Measurements from ENCODE around the gene SMURF2.

Gene SMURF2

DNA sequence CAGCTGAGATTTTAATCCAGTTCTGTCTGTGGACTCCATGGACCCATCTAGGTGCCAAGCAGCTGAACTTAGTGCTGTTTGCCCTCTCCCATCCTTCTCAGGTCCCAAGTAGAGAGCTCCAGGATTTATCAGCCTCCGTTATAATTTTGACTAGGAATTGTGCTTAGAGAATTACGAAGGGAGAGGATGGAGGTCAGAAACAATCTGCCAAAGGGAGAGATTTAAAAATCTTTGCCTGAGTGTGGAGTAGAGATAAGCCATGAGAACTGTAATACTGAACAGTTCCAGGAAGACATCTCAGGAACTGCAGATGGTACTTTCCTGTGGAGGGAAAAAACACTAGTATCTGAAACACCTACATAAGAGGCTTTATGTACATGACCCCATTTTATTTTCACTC, 128.3 kb downstream of the SMURF2 start:
- no peak for DNase-seq

DNA sequence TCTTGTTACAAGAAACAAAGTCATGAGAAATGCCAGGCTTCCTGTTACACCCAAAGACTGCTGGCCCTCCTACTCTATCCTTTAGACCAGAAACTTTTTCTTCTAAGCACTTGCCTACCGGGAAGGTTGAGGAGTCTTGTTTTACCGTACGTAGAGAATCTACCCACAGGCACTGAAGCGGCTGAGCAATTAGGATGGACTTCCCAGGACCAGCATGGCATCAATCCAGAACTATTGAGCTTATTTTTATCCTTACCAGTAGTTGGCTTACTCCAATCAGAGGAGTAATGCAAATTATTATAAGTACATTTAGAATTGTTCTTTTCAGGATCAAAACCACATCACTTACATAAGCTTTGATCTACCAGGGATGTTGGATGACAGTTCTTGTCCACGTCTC, 129.7 kb downstream of the SMURF2 start:
- no peak for DNase-seq

DNA sequence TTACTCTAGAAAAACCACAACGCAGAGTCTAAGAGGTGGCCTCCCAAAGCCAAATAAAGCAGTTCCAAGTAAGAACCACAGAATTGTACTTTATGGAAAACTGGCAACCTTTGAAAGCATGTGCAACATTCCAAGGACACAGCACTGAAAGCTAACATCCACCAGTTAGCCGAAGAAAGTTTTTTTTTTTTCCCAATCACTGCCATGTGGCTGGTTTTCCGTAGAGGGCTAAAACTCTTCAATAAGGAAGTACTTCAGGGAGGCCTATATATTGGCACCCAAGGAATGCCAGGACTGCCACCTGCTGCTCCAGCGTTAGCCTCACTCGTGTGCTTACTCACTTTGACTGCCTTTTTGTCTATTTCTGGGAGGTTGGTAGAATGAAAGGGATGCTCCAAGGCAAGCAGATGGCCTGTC, 130.1 kb downstream of the SMURF2 start:
- DNase-seq: peak; percentile 38

DNA sequence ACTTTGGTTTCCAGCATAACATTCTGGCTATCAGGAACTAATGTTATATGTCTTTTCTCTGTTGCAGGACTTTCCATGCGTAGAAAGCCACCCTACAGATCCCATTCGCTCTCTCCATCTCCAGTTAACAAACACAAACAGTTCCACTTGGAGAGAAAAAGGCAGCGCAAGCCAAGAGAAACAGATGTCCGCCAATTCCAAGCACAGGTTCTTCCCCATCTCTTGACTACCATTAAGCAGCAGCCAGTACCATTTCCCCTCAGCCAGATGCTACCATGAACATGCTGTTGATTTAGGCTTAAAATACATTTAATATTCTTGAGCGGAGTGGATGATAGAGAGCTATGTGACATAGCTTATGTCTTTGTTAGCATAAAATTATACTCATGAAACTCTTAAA, 132.9 kb downstream of the SMURF2 start:
- no peak for DNase-seq

DNA sequence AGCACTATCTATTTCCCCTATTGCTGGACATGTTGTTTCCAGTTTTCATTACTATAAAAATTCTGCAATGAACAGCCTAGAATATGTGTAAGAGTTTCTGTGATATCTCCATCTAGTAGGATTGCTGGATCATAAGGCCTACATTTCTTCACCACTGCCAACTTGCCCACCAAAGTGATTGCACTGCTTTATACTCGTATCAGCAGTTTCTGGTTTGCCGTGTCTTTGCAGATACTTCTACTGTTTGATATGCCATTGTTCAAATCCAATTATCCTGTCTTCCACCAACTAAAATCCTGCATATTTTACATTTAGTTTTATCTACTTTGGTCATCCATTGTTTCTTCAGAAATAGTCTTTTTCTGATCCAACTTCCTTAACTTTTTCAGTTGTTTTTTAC, 134.2 kb downstream of the SMURF2 start:
- no peak for DNase-seq

DNA sequence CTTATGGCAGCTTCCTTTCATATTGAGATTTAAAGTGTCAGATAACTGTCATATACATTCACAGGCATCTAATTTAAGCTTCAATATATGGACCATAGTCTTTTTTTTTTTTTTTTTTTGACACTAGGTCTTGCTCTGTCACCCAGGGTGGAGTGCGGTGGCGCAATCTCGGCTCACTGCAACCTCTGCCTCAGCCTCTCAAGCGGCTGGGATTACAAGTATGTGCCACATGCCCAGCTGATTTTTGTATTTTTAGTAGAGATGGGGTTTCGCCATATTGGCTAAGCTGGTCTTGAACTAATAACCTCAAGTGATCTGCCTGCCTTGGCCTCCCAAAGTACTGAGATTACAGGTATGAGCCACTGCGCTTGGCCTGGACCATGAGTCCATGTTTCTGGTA, 141.7 kb downstream of the SMURF2 start:
- no peak for DNase-seq

DNA sequence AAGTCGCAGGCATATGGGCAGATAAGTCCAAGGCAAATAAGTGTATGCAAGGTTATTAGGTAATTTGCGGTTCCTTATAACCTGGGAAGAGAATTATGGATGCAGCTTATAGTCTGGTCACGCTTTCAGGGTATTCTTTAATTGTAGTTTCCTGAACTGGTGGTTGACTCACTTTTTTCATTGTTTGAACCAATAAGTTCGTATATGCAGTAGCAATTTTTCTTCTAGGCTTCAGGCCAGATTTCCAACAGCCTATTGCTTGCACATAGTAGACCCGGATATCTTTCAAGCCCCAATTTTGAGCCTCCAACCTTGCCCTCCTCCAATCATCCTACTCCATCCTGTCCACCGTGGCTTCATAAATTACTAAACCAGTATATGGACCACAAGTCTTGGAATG, 142.5 kb downstream of the SMURF2 start:
- DNase-seq: no peak

DNA sequence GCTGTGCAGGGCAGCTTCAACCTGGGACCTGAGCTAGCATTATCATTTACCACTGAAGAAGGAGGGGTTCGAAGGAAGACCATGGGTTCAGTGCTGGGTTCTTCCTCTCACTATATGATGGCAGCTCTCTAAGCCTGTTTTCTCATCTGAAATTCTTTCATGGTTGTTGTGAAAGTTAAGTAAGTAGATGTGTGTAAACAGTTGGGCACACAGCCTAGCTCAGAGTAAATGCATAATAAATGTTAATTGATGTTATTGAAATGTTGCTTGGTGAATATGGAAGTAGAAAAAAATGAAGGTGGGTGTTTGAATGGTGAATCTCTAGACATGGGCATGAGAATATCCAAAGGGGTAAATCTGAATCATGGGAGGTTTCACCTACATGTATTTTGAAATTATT, 146.3 kb downstream of the SMURF2 start:
- DNase-seq: no peak

DNA sequence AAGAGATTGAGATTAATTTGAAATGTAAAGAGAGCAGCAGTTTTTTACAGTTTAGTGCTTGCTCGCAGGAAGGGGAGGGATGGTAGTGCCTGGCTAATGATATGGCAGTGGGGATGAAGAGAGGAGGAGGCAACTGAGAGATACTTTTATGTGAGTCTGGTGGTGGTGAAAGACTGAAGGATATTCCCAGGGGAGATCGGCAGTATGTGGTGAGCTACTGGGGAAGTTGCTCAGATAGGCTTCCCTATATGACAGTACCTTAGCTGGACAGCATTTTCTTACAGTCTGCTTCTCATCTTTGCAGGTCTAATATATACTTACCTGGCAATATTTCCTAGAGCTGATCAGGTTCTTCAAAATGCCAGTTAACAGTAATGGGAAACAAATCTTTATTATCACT, 146.7 kb downstream of the SMURF2 start:
- DNase-seq: no peak

DNA sequence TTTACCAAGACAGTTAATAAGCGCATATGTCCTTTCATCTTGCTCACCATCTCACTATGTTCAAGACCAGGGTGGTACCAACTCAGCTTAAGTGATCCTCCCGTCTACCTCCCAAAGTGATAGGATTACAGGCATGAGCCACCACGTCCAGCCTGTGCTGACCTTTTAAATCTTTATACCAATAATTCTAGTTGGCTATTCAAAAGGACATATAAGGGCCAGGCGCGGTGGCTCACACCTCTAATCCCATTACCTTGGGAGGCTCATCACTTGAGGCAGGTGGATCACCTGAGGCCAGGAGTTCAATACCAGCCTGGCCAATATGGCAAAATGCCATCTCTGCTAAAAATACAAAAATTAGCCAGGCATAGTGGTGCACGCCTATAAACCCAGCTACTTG, 152.9 kb downstream of the SMURF2 start:
- no peak for DNase-seq

DNA sequence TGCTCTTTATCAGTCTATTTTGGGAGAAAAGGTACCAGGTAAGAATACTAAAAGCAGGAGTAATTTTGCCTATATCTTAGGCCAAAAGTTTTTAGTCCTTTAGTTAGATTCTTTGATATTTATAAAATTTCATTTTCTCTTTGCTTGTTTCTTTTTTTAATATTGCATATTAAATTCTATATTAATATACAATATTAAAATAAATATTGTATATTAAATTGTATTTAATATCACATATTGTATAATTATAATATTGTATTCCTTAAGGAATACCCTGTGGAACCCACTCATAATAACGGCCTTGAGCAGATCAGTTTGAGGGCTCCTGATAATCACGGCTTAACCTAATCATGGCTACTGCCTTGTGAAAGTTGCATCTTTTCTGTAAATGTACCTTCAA, 153.4 kb downstream of the SMURF2 start:
- DNase-seq: no peak

DNA sequence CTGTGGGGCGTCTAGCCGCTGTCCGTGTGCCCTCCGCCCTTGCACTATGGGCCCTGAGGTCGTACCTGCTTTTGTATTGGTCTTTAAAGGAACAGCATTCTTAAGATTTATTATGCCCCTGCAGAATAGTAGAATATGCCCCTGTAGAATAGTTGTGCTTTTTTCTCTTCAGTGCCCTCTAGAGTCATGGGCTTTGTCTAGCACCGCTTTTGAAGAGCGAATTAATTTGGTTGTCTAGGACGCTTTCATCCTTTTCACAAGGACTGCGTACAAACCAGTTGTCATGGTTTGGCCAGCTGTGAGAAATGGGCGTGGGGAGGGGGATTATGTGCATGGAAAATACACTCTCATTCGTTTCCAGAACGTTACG, 154.7 kb downstream of the SMURF2 start:
- peak; percentile 80 for DNase-seq

DNA sequence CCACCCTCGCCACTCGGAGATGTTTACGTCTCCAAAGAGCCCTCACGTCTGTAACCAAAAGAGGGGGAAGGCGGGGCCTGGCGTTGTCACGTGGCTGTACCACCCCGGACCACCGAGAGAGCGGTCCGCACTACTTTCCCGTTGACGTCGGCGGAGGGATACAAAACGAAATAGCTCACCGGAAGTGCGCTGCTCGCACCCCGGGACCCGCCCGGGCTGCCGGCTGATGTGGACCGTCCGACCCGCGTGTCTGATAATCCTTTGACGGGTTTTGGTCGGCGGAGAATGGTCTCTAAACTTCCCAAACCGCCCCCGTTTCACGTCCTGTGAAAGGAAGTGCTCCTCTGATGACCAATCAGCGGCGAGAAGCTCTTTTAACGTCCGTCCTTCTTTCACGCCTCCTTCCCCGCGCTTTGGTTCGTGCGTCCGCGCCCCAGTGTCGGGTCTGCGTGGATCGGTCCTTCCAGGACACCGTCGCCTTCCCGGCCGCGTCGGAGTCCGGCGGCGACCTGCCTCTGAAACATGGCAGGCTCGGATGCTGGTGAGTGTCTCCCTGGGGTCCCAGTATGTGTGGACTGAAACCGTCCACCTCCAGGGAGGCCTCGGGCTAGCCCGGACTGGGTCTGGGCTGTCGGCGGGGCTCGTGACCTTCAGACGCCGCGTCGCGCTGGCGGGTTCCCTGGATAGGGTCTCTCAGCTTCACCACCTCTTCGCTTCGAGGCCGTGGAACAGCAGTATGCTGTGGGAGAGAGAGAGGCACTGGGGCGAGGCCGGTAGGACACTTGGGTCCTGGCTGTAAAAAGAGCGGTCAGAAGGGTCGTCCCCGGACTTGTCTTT, 155.3 kb downstream of the SMURF2 start, which contains the start of gene CEP95:
Gene CEP95, plus strand, starts transcription at position 402 of the 837 bp plus-strand sequence. Its CDS starts 121 bp downstream, at position 523.
- peak; percentile 98 for DNase-seq

DNA sequence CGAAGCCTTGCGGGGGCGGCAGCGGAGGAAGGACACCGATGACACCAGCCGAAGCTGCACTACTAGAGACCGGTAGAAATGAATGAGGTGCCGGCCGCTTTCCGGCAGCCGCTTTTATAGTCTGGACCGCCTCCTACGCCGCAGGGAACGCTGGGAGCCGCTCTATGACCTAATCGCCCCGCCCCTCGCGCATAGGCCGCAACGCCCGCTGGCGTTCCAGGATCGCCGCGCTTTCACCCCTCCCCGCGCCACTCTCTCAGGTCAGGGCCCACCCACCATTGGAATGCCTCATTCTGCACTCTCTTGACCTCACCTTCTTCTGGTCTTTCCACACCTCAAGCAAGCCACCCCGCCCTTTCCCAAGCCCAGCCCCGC, 155.9 kb downstream of the SMURF2 start, which contains the start of gene DDX5:
Gene DDX5, minus strand, starts transcription at position 89 of the 375 bp plus-strand sequence. CDS start 170 bp downstream, outside the sequence.
- peak; percentile 98 for DNase-seq

DNA sequence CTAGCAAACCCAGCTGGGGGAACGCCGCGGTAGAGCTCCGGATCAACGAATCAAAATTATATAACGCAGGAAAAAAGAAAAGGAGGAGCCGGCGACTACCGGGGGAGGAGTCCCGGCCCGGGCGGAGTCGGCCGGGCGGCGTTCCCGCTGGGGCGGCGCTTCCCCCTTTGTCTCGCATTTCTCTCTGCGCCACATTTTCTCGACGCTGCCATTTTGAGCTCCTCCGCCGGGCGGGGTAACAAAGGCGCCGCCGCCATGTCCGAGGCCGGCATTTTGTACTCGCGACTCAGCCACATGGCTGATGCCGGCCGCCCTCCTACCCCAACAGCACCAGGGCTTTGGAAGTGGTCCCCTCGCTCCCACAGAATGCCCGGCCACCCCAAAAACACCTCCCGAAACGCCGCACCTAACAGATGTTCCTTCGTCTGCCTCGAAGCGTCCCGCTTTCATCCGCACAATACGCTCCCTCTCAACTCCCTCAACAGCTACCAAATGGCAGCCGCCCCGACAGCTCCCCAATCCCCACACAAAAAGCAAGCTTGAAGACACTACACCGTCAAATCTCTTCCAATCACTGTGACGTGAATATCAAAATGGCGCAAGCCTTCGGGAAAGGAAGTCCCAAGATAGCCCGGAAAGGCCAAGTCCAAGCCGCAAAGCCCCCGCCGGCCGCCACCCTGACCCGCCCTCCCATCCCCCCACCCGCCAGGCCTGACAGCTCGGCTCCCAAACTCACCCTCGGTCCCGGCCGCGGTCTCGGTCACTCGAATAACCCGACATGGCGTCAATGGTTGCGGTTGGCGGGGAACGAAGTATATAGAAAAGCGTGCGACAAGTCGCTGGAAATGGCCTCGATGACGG, 156.5 kb downstream of the SMURF2 start:
- DNase-seq: peak; percentile 94

DNA sequence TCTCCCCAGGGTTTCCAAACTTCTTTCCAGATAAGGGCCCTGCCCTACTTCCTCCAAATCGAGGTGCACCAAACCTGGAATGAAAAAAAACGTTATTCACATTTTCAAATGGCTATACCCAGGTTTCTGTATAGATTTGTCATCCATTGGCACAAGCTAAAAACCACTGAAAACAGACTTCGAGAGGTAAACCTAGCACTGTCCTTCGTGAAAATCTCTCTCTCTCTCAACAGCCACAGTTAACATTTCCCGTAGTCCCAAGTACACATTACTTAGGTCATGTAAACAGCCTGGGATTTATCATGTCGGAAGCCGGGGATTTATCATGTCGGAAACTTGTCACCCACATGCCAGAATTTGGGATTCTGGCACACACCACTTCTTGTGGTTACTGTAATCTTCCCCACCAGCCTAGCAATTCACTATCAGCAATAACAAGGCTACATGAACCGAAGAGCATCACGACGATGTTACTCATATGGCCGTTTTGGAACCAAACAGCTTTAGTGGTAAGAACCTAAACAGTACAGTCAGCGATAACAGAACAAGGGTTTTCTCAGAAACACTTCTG, 157.3 kb downstream of the SMURF2 start:
- DNase-seq: no peak

DNA sequence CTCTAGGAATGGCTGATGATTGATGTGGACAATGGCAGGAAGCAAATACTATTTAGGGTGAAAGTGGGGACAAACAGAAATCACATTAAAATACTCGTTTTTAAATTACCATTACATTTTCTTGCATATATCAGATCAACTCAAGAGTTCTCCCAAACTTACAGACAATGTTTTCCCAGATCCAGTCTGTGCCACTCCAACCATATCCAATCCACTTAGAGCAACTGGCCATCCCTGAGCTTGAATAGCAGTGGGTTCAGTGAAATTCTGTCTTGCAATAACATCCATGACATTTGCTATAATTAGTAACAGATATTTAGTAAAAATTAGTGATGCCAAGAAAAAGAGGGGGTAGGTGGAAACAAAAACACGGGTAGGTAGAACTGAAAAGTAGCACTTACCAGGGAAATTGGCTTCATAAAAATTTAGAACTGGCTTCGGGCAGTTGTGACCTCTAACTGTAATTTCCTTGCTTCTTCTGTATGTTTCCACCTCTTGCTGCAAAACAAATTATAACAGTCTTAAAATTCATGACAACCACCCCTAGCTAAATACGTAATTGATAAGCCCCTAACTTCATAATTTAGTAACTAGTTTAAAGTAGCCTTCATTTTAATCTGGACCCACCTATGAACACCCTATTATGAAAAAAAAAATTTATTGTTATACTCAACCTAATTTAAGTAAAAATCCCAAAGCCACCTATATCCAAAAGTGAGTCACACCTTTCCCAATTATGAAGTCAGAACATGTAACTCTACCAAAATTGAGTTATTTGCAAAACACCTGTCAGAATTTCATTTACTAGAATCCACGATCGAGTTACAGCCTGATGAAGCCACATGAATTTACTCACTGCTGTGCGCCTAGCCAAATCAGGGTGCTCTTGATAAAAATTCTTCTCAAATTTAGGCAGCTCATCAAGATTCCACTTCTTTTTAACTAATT, 158.0 kb downstream of the SMURF2 start:
- DNase-seq: no peak

DNA sequence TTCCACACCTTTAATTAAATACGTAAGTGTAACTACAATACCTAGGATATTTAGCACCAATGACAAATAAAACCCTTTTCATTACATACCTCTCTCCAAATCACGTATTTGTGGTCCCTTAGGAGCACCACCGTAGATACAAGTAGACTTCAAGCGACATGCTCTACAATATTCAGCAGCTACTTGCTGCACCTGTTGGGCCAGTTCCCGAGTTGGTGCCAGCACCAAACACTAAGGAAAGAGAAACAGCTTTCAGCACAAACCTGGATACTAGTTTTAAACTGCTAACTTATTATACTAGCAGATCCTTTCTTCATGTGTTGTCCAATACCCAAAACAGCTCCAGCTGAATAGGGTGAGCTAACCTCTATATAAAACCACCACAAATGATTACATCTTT, 158.8 kb downstream of the SMURF2 start:
- DNase-seq: no peak

DNA sequence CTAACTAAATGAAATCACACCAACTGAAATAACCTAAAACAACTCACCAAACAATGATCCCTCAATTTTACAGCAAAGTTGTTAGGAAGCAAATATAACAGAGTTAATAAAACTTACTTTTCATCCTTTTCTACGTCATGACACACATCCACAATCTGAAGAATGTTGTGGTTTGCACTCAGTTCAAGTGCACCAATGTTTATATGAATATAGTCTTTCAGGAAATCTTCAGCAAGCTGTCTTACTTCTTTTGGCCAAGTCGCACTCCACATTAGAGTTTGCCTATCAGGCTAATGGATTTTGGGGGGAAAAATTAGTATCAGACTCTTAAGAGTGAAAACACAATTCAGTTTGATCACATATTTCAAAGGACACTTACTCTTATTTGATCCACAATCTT, 159.3 kb downstream of the SMURF2 start:
- DNase-seq: no peak

DNA sequence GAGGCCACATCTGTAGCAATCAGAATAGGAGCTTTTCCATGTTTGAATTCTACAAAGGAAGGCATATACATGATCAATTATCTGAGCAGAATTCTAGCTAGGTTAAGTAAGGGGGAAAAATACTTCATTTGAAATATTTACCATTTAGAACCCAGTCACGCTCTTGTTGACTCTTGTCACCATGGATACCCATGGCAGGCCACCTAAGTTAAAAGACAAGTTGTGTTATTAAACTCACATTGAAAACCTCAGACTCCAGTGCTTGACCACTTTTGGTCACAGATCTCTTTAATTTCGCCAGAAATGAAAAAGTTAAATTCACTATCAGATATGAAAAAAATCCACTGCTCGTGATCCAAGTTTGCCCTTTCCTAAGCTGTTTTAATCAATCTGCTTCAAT, 160.1 kb downstream of the SMURF2 start:
- DNase-seq: no peak

DNA sequence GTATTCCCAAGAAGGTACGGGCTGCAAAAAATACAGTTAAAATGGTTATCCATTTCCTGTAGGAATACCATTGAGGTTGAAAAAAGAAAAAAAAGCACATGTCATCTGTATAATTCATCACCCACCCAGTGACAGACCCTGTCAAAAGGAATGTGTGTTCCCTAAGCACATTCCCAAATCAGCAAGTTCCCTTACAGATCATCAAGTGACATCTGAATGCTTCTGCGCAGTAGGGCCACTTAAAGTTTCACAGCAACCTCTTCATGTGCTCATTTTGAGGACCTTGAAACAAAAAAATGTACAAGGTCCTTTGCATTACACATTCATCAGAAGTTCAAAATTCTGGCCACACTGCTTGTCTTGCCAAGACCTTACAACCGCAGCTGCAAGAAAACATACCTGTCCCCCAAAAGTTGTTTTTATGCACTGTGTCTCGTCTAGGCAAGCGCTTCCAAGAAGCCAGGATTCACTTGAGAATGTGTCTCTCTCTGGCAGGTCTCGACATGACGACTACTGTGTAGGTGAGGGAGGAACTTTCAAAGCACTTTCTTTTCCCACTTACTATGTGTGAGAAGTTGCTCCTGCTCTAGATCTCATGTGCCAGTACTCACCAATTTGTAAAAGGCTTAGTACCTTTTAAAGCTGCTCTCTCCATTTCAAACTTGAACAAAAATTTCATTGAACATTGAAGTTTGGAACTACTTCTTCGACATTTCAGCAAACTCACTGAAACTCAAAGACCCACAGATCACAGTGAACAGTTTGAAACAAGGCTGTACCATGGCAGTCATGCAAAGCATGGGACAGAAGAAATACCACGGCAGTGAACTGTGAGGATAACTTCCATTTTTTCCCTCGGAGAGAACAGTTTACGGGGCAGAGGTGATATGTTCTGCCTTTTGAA, 161.0 kb downstream of the SMURF2 start:
- no peak for DNase-seq
